GM12878 (cell line): ENCODE results near the gene PRKAB2. TPM values are rescaled to one million over a fixed set of nuclear protein-coding genes. Genes with fewer than 3 reads are reported as not detected.

Experiments
- ATAC-seq: fragments of 200-7000 bp; cut with Tn5 transposase; 3 replicates; pipeline ENCODE4 v1.9.1; 2020; ENCODE audit warnings: mild to moderate bottlenecking, moderate library complexity
- BruUV-seq: library from RNA; stranded (reverse); fragments of 400-500 nt; replicated peaks from 2 replicates; lab custom pipeline; 2021; lab: Mats Ljungman, UMichigan
- CTCF ChIA-PET: fragments of 300-600 bp; sonication (Branson Sonifier 250); formaldehyde crosslinking; extraction: SDS; loops from one replicate; lab custom pipeline; 2021; ENCODE audit warnings: inconsistent platforms; lab: Yijun Ruan, JAX
- POLR2A ChIA-PET: fragments of 350-600 bp; formaldehyde crosslinking; extraction: SDS; loops from one replicate; lab custom pipeline; 2021; ENCODE audit warnings: inconsistent platforms; lab: Charles Lee
- RAD21 ChIA-PET: fragments of 300-600 bp; sonication (Branson Sonifier 250); formaldehyde crosslinking; loops from one replicate; lab custom pipeline; 2023; ENCODE audit warnings: antibody characterized with exemption; ENCODE audit not compliant: unreplicated experiment; lab: Charles Lee
- SMC1A ChIA-PET: fragments of 300-600 bp; sonication (Branson Sonifier 250); formaldehyde crosslinking; loops from one replicate; lab custom pipeline; 2023; ENCODE audit not compliant: unreplicated experiment, uncharacterized antibody; lab: Charles Lee
- DNase-seq: peaks from one replicate; pipeline ENCODE4 v3.0.0-alpha.2; 2011; ENCODE audit warnings: low read depth, low spot score
- FAIRE-seq: peaks from 3 replicates; lab custom pipeline; 2011; peaks lifted over from hg19 to GRCh38; lab: Jason Lieb, UNC
- H2AFZ ChIP-seq: 2 replicates; pipeline ENCODE4 v1.6.0; 2011; ENCODE audit warnings: low read depth, low read length, control low read depth; ENCODE audit not compliant: control insufficient read depth
- H3K27ac ChIP-seq: 2 replicates; pipeline ENCODE4 v1.5.1; 2011; ENCODE audit warnings: control low read depth; ENCODE audit not compliant: control insufficient read depth, insufficient read depth
- H3K27me3 ChIP-seq, 2 experiments: replicated peaks in 1 of 2; 2 replicates each; pipeline versions ENCODE4 v1.6.0 to v1.6.1; 2011; ENCODE audit warnings: low read length in 1 of 2; ENCODE audit not compliant: control insufficient read depth in 2 of 2, insufficient read depth in 2 of 2
- H3K36me3 ChIP-seq, 2 experiments: 2 replicates each; pipeline ENCODE4 v1.5.1; 2011; ENCODE audit warnings: low read length in 1 of 2; ENCODE audit not compliant: control insufficient read depth in 2 of 2, insufficient read depth in 2 of 2
- H3K4me1 ChIP-seq: 2 replicates; pipeline ENCODE4 v1.6.1; 2011; ENCODE audit warnings: mild to moderate bottlenecking, low read length, moderate library complexity, mixed read lengths; ENCODE audit not compliant: control insufficient read depth, insufficient read depth
- H3K4me2 ChIP-seq: 2 replicates; pipeline ENCODE4 v1.6.0; 2011; ENCODE audit warnings: control low read depth; ENCODE audit not compliant: control insufficient read depth, insufficient read depth
- H3K4me3 ChIP-seq: fragments of 200-600 bp; sonication (generic); 2 replicates; pipeline ENCODE4 v1.5.1; 2016
- H3K79me2 ChIP-seq: 2 replicates; pipeline ENCODE4 v1.6.0; 2011; ENCODE audit warnings: low read length; ENCODE audit not compliant: control insufficient read depth, insufficient read depth
- H3K9ac ChIP-seq: 2 replicates; pipeline ENCODE4 v1.8.0; 2011; ENCODE audit warnings: low read length, control low read depth, mixed read lengths; ENCODE audit not compliant: control insufficient read depth, insufficient read depth
- H3K9me3 ChIP-seq: replicated peaks from 3 replicates; pipeline ENCODE4 v1.5.1; 2011; ENCODE audit warnings: mild to moderate bottlenecking, low read length; ENCODE audit not compliant: control insufficient read depth, insufficient read depth
- H4K20me1 ChIP-seq: 2 replicates; pipeline ENCODE4 v1.6.0; 2011; ENCODE audit not compliant: control insufficient read depth, insufficient read depth
- FOXM1 ChIP-seq: IDR thresholded peaks from 2 replicates; pipeline ENCODE4 v1.6.1; 2012; ENCODE audit warnings: low read depth, mild to moderate bottlenecking, inconsistent platforms, low read length, moderate library complexity
- HDAC2 ChIP-seq: fragments of 200-600 bp; sonication (generic); IDR thresholded peaks from 2 replicates; pipeline ENCODE4 v1.6.1; 2017
- NBN ChIP-seq: fragments of 450-650 bp; IDR thresholded peaks from 2 replicates; pipeline ENCODE4 v1.6.1; 2016
- POLR2AphosphoS2 ChIP-seq: IDR thresholded peaks from 2 replicates; pipeline ENCODE4 v1.6.1; 2011; ENCODE audit warnings: low read depth, mild to moderate bottlenecking, low read length, improper control_type of control experiment, moderate library complexity
- POLR2AphosphoS5 ChIP-seq: IDR thresholded peaks from 2 replicates; pipeline ENCODE4 v1.6.1; 2011; ENCODE audit warnings: mild to moderate bottlenecking, low read length, inconsistent platforms
- RFX5 ChIP-seq: IDR thresholded peaks from 2 replicates; pipeline ENCODE4 v1.6.1; 2011; ENCODE audit warnings: low read depth, low read length, improper control_type of control experiment
- ZNF217 ChIP-seq: fragments of 450-650 bp; IDR thresholded peaks from 2 replicates; pipeline ENCODE4 v1.6.1; 2017; ENCODE audit warnings: antibody characterized with exemption, mild to moderate bottlenecking
- ZZZ3 ChIP-seq: IDR thresholded peaks from 2 replicates; pipeline ENCODE4 v1.6.1; 2011; ENCODE audit warnings: low read depth; ENCODE audit not compliant: control insufficient read depth, insufficient read length
- WGBS: methylation state at CpG from one replicate; pipeline ENCODE4 v1.1.6; 2016; ENCODE audit warnings: low lambda C conversion rate; ENCODE audit not compliant: insufficient replicate concordance, insufficient coverage; ENCODE audit errors: missing lambda C conversion rate; 5-methylcytosine and 5-hydroxymethylcytosine counted together
- in situ Hi-C: fragments of 300-500 bp; cut with MboI; formaldehyde crosslinking; loops from 9 replicates; pipeline ENCODE4 v1.14.3; 2018; ENCODE audit warnings: mixed read lengths
- intact Hi-C: fragments of 100-400 bp; cut with micrococcal nuclease; formaldehyde crosslinking; loops from one replicate; pipeline ENCODE4 v1.14.2; 2022; ENCODE audit not compliant: unreplicated experiment
- polyA plus RNA-seq, 11 experiments: library from polyadenylated mRNA; depleted of rRNA in 4 of 11; unstranded in 6 of 11; stranded (reverse) in 5 of 11; fragments of >200 nt; fragmentation: Nextera tagmentation in 4 of 11; fragmentation: Illumina TruSeq in 1 of 11; extraction: Ambion mirVana in 4 of 11; extraction: Trizol in 1 of 11; gene quantifications; 1 replicate in 1 of 11; 2 replicates in 10 of 11; pipeline versions ENCODE4 v1.2.1 to v1.2.3, GENCODE V29; 2011 to 2016; ENCODE audit warnings: inconsistent platforms in 2 of 11, missing spikeins in 2 of 11, low read depth in 1 of 11
- total RNA-seq, 4 experiments: library from RNA; depleted of rRNA in 3 of 4; stranded (reverse); fragments of >200 nt in 3 of 4; fragmentation: Illumina TruSeq in 1 of 4; extraction: Trizol in 1 of 4; gene quantifications; 2 replicates each; pipeline versions ENCODE4 v1.2.1 to v1.2.3, GENCODE V29; 2013 to 2021
- TF ChIP-seq, protein P1 (sequence below): fragments of 450-650 bp; IDR thresholded peaks from 2 replicates; pipeline ENCODE4 v1.6.1; 2017; ENCODE audit warnings: mild to moderate bottlenecking, moderate library complexity

PRKAB2 gene
- total and polyA plus RNA-seq, 10 of the 15 experiments (the other 5 are each of a cell fraction or from before 2014, with no cell fraction given): 2.2 to 26.4 (median 6.7) TPM

DNA sequence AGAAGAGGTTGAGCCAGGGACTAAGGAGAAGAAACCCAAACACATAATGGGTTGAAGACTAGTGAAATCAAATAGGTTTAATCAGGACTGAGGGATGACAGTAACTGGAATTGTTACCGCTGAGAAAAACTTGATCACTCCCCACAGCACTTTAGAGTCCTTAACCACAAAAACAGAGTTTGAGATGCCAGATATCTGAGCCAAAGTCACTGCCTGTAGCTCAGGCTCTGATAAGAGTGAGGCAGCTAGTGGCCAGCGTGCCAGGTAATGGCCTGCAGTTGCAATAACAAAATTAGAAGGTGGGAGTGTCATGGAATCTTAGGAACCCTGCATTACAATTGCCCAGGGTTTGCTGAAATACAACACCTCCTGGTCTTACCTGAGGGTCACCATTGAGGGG, 48.0 kb downstream of the PRKAB2 start:
- RAD21 ChIA-PET: no interaction called here
- Histone ChIP-seq H4K20me1 (no peaks in the 10 kb centered on the region), H3K4me1 (no peaks in the 10 kb centered on the region), H3K4me3 (no peak overlapping the region), H3K27ac (no peak overlapping the region), H3K27me3 (no peaks in the 10 kb centered on the region), H3K9me3 (no peaks in the 10 kb centered on the region), H3K36me3 (no peaks in the 10 kb centered on the region), H3K79me2 (no peaks in the 10 kb centered on the region), H3K4me2 (no peak overlapping the region), H2AFZ (no peak overlapping the region), H3K9ac (no peak overlapping the region)
- SMC1A ChIA-PET: no interaction called here
- 63% methylated on average over 2 of the region's 2 CpGs for WGBS
- ATAC-seq (no peak), FAIRE-seq (no peak), DNase-seq (no peak)
- BruUV-seq: no TSS peak
- CTCF ChIA-PET: no interaction called here
- POLR2A ChIA-PET: no interaction called here
- TF ChIP-seq POLR2AphosphoS5 (no peak), NBN (no peak), FOXM1 (no peak), RFX5 (no peak), ZZZ3 (no peak), POLR2AphosphoS2 (no peak), HDAC2 (no peak), ZNF217 (no peak)
- TF ChIP-seq, protein P1, sequence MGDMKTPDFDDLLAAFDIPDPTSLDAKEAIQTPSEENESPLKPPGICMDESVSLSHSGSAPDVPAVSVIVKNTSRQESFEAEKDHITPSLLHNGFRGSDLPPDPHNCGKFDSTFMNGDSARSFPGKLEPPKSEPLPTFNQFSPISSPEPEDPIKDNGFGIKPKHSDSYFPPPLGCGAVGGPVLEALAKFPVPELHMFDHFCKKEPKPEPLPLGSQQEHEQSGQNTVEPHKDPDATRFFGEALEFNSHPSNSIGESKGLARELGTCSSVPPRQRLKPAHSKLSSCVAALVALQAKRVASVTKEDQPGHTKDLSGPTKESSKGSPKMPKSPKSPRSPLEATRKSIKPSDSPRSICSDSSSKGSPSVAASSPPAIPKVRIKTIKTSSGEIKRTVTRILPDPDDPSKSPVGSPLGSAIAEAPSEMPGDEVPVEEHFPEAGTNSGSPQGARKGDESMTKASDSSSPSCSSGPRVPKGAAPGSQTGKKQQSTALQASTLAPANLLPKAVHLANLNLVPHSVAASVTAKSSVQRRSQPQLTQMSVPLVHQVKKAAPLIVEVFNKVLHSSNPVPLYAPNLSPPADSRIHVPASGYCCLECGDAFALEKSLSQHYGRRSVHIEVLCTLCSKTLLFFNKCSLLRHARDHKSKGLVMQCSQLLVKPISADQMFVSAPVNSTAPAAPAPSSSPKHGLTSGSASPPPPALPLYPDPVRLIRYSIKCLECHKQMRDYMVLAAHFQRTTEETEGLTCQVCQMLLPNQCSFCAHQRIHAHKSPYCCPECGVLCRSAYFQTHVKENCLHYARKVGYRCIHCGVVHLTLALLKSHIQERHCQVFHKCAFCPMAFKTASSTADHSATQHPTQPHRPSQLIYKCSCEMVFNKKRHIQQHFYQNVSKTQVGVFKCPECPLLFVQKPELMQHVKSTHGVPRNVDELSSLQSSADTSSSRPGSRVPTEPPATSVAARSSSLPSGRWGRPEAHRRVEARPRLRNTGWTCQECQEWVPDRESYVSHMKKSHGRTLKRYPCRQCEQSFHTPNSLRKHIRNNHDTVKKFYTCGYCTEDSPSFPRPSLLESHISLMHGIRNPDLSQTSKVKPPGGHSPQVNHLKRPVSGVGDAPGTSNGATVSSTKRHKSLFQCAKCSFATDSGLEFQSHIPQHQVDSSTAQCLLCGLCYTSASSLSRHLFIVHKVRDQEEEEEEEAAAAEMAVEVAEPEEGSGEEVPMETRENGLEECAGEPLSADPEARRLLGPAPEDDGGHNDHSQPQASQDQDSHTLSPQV: no peak
- in situ Hi-C loops (no loop called here), intact Hi-C loops (no loop called here)
